Smooth muscle cell (in vitro differentiated cells): Measurements from ENCODE around the gene SCN2B. TPM values are rescaled to one million over a fixed set of nuclear protein-coding genes. Genes with fewer than 3 reads are reported as not detected.
"Not testable (repeated sequence)": the region's sequence is repeated elsewhere in the genome, so short reads cannot be mapped to it uniquely, and the experiment has no call there.

Experiments
- DNase-seq: peaks from one replicate; lab custom pipeline; 2025; ENCODE audit not compliant: unreplicated experiment; lab: John Stamatoyannopoulos, UW
- H2AFZ ChIP-seq: fragments of 200-600 bp; sonication (generic); 2 replicates; pipeline ENCODE4 v1.6.0; 2016; ENCODE audit warnings: antibody characterized with exemption, low read depth, mild to moderate bottlenecking
- H3F3A ChIP-seq: fragments of 200-600 bp; sonication (generic); 2 replicates; pipeline ENCODE4 v1.6.0; 2017; ENCODE audit warnings: antibody characterized with exemption, low read depth
- H3K27ac ChIP-seq: fragments of 200-600 bp; sonication (generic); 2 replicates; pipeline ENCODE4 v1.5.1; 2016; ENCODE audit warnings: low read depth, mild to moderate bottlenecking
- H3K27me3 ChIP-seq: fragments of 200-600 bp; sonication (generic); 2 replicates; pipeline ENCODE4 v1.6.1; 2016; ENCODE audit warnings: low read depth, mild to moderate bottlenecking
- H3K36me3 ChIP-seq: fragments of 200-600 bp; sonication (generic); 2 replicates; pipeline ENCODE4 v1.5.1; 2016; ENCODE audit warnings: low read depth
- H3K4me1 ChIP-seq: fragments of 200-600 bp; sonication (generic); 2 replicates; pipeline ENCODE4 v1.5.1; 2016; ENCODE audit warnings: low read depth
- H3K4me2 ChIP-seq: fragments of 200-600 bp; sonication (generic); 2 replicates; pipeline ENCODE4 v1.6.0; 2016; ENCODE audit warnings: mild to moderate bottlenecking
- H3K4me3 ChIP-seq: fragments of 200-600 bp; sonication (generic); 2 replicates; pipeline ENCODE4 v1.5.1; 2016; ENCODE audit warnings: mild to moderate bottlenecking
- H3K79me2 ChIP-seq: fragments of 200-600 bp; sonication (generic); 2 replicates; pipeline ENCODE4 v1.6.0; 2016; ENCODE audit warnings: low read depth, mild to moderate bottlenecking
- H3K9ac ChIP-seq: fragments of 200-600 bp; sonication (generic); 2 replicates; pipeline ENCODE4 v1.6.0; 2016; ENCODE audit warnings: low read depth
- H3K9me3 ChIP-seq: fragments of 200-600 bp; sonication (generic); replicated peaks from 2 replicates; pipeline ENCODE4 v1.5.1; 2016; ENCODE audit warnings: low read depth
- H4K20me1 ChIP-seq: fragments of 200-600 bp; sonication (generic); 2 replicates; pipeline ENCODE4 v1.6.0; 2016; ENCODE audit warnings: low read depth
- WGBS: methylation state at CpG from one replicate; pipeline ENCODE4 v1.1.7; 2016; ENCODE audit warnings: low lambda C conversion rate; 5-methylcytosine and 5-hydroxymethylcytosine counted together
- polyA plus RNA-seq: library from polyadenylated mRNA; unstranded; fragments of >200 nt; fragmentation: Nextera tagmentation; extraction: Ambion mirVana; gene quantifications from 2 replicates; pipeline ENCODE4 v1.2.1, GENCODE V29; 2016
- total RNA-seq: library from RNA; depleted of rRNA; stranded (reverse); fragments of >200 nt; gene quantifications from 2 replicates; pipeline ENCODE4 v1.2.3, GENCODE V29; 2014
- TF ChIP-seq, protein P1 (sequence below): fragments of 200-600 bp; sonication (generic); IDR thresholded peaks from 2 replicates; pipeline ENCODE4 v1.5.1; 2017; ENCODE audit warnings: borderline replicate concordance, mild to moderate bottlenecking, antibody characterized with exemption; ENCODE audit not compliant: insufficient read depth, poor library complexity, severe bottlenecking

SCN2B gene
- total and polyA plus RNA-seq, 2 experiments from 2014 or later, result 0.31 to 0.40 TPM

DNA sequence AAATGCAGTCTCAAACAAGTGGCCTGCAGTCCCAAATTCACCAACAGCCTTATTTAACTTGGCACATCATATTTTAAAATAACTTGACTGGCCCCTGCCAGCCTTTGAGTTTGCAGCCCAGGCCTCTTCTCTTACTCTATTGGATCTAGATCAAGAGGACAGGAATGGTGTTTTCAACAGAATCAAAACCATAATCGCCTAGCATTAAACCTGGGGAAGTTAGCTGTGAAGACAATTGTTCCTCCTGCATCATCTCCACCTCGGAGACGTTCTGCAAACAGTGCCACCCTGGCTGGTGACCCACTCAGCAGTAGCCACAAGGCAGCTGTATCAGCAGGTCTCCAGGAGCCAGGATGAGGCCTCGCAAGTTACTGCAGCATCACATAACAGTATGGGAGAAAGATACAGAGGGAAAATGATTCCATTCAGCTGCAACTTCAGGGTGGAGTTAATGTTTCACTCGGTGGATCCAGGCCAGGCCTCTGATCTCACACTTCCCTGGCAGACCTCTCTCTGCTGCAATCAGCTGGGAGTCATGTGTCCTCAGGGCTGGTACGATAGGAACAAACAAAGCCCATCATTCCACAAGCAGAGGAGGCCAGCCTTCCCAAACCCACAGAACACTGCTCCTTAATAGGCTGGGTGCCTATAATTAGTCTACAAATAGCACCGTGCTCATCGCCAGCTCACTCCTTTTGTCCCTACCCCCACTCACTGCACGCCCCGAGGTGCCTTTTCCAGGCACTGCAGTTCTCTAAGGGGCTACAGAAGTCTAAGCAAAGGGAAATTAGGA, 18.6 kb upstream of the SCN2B start:
- no peaks in the 10 kb centered on the region for H3K36me3 ChIP-seq
- TF ChIP-seq, protein P1, sequence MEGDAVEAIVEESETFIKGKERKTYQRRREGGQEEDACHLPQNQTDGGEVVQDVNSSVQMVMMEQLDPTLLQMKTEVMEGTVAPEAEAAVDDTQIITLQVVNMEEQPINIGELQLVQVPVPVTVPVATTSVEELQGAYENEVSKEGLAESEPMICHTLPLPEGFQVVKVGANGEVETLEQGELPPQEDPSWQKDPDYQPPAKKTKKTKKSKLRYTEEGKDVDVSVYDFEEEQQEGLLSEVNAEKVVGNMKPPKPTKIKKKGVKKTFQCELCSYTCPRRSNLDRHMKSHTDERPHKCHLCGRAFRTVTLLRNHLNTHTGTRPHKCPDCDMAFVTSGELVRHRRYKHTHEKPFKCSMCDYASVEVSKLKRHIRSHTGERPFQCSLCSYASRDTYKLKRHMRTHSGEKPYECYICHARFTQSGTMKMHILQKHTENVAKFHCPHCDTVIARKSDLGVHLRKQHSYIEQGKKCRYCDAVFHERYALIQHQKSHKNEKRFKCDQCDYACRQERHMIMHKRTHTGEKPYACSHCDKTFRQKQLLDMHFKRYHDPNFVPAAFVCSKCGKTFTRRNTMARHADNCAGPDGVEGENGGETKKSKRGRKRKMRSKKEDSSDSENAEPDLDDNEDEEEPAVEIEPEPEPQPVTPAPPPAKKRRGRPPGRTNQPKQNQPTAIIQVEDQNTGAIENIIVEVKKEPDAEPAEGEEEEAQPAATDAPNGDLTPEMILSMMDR, result no peak
- H3K9ac ChIP-seq, result no peak overlapping the region
- H2AFZ ChIP-seq, result no peak overlapping the region
- DNase-seq, result no peak
- H3K9me3 ChIP-seq, result no peaks in the 10 kb centered on the region
- 58% methylated on average over 10 of the region's 10 CpGs for WGBS
- H3K4me1 ChIP-seq, result no peaks in the 10 kb centered on the region
- peaks cover 10% of the 10 kb centered on the region for H3K27me3 ChIP-seq
- H3K4me2 ChIP-seq, result no peak overlapping the region
- H3F3A ChIP-seq, result no peaks in the 10 kb centered on the region
- H3K4me3 ChIP-seq, result no peak overlapping the region
- H4K20me1 ChIP-seq, result no peaks in the 10 kb centered on the region
- H3K79me2 ChIP-seq, result no peaks in the 10 kb centered on the region
- H3K27ac ChIP-seq, result no peak overlapping the region

DNA sequence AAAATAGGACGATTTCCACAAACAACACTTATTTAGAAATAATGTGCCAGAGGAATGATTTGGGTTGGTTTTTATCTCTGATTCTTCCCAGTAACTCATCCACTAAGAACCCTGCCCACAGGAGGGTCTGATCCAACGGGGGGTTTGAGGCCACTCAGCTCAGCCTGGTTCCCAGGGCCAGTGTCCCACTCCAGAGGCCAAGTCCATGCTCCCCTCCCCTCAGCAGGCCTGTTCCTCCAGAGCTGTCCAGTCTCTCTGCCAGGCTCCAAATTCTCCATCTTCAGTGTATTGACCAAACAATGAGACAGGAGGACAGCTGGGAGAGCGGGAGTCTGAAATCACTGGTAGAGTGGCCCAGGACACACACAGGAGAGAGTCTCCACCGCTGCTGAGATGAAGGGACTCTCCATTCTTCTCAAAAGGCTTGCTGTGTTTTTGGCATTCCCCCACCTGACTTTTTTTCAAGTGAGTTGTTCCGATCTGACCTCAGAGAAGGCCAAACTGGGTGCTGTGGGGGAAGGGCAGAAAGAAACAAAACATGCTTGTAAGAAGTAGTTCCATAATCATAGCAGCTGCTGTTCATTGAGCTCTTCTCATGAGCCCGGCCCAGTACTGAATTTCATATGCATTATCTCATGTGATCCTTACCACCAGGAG, 17.6 kb upstream of the SCN2B start:
- H3K79me2 ChIP-seq, result no peaks in the 10 kb centered on the region
- H4K20me1 ChIP-seq, result no peaks in the 10 kb centered on the region
- H3F3A ChIP-seq, result no peaks in the 10 kb centered on the region
- no peaks in the 10 kb centered on the region for H3K4me1 ChIP-seq
- TF ChIP-seq, protein P1, result no peak
- H3K27me3 ChIP-seq, result peaks cover 14% of the 10 kb centered on the region
- H3K27ac ChIP-seq, result no peak overlapping the region
- H3K9me3 ChIP-seq, result no peaks in the 10 kb centered on the region
- H3K36me3 ChIP-seq, result no peaks in the 10 kb centered on the region
- no peak overlapping the region for H3K4me3 ChIP-seq
- H2AFZ ChIP-seq, result no peak overlapping the region
- H3K9ac ChIP-seq, result no peak overlapping the region
- WGBS, result 86% methylated on average over 6 of the region's 6 CpGs
- H3K4me2 ChIP-seq, result no peak overlapping the region
- no peak for DNase-seq

DNA sequence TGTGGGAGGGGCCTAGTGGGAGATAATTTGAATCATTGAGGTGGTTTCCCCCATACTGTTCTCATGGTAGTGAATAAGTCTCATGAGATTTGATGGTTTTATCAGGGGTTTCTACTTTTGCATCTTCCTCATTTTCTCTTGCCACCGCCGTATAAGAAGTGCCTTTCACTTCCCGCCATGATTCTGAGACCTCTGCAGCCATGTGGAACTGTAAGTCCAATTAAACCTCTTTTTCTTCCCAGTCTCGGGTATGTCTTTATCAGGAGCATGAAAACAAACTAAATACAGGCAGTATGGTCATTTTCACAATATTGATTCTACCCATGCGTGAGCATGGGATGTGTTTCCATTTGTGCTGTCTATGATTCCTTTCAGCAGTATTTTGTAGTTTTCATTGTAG, 16.4 kb upstream of the SCN2B start:
- not testable (repeated sequence) for H3K9ac ChIP-seq, H3K79me2 ChIP-seq, H3K4me2 ChIP-seq, H3K36me3 ChIP-seq, H3K27ac ChIP-seq, H2AFZ ChIP-seq, H3F3A ChIP-seq, DNase-seq, H4K20me1 ChIP-seq, H3K4me1 ChIP-seq, H3K9me3 ChIP-seq, H3K4me3 ChIP-seq
- WGBS, result 95% methylated on average over 5 of the region's 5 CpGs
- H3K27me3 ChIP-seq, result peaks cover 14% of the 10 kb centered on the region

DNA sequence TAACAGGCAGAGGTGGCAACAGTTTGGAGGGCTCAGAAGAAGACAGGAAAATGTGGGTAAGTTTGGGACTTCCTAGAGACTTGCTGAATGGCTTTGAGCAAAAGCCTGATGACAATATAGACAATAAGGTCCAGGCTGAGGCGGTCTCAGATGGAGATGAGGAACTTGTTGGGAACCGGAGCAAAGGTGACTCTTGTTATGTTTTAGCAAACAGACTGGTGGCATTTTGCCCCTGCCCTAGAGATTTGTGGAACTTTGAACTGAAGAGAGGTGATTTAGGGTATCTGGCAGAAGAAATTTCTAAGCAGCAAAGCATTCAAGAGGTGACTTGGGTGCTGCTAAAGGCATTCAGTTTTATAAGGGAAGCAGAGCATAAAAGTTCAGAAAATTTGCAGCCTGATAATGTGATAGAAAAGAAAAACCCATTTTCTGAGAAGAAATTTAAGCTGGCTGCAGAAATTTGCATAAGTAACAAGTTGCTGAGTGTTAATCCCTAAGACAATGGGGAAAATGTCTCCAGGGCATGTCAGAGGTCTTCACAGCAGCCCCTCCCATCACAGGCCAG, 14.6 kb upstream of the SCN2B start:
- not testable (repeated sequence) for H3F3A ChIP-seq, H3K4me2 ChIP-seq, H3K4me3 ChIP-seq, H4K20me1 ChIP-seq, H2AFZ ChIP-seq, H3K9me3 ChIP-seq, H3K79me2 ChIP-seq, H3K4me1 ChIP-seq, H3K9ac ChIP-seq, DNase-seq, H3K36me3 ChIP-seq, H3K27ac ChIP-seq
- 93% methylated on average over 2 of the region's 2 CpGs for WGBS
- peaks cover 15% of the 10 kb centered on the region for H3K27me3 ChIP-seq
